GM23248 (cell line): ENCODE results near the gene P2RX5. TPM values are rescaled to one million over a fixed set of nuclear protein-coding genes. Genes with fewer than 3 reads are reported as not detected.

Experiments
- DNase-seq: peaks from one replicate; pipeline ENCODE4 v3.0.0-alpha.2; 2015
- H2AFZ ChIP-seq: fragments of 200-600 bp; sonication (generic); 2 replicates; pipeline ENCODE4 v1.6.1; 2016; ENCODE audit warnings: antibody characterized with exemption
- H3F3A ChIP-seq: fragments of 200-600 bp; sonication (generic); 2 replicates; pipeline ENCODE4 v1.6.1; 2016; ENCODE audit warnings: mild to moderate bottlenecking, antibody characterized with exemption, mixed run types; ENCODE audit not compliant: insufficient read depth
- H3K27ac ChIP-seq: fragments of 200-600 bp; sonication (generic); 2 replicates; pipeline ENCODE4 v1.5.1; 2016; ENCODE audit warnings: mild to moderate bottlenecking
- H3K27me3 ChIP-seq: fragments of 200-600 bp; sonication (generic); replicated peaks from 2 replicates; pipeline ENCODE4 v1.6.1; 2016; ENCODE audit warnings: mild to moderate bottlenecking; ENCODE audit not compliant: insufficient read depth
- H3K36me3 ChIP-seq: fragments of 200-600 bp; sonication (generic); 2 replicates; pipeline ENCODE4 v1.6.1; 2016; ENCODE audit warnings: low read depth, mild to moderate bottlenecking
- H3K4me1 ChIP-seq: fragments of 200-600 bp; sonication (generic); 2 replicates; pipeline ENCODE4 v1.6.1; 2016; ENCODE audit warnings: mild to moderate bottlenecking; ENCODE audit not compliant: insufficient read depth
- H3K4me2 ChIP-seq: fragments of 200-600 bp; sonication (generic); one replicate; pipeline ENCODE4 v1.6.1; 2016; ENCODE audit warnings: mild to moderate bottlenecking; ENCODE audit not compliant: unreplicated experiment
- H3K4me3 ChIP-seq: fragments of 200-600 bp; sonication (generic); 2 replicates; pipeline ENCODE4 v1.5.1; 2016; ENCODE audit warnings: mild to moderate bottlenecking
- H3K79me2 ChIP-seq: fragments of 200-600 bp; sonication (generic); 2 replicates; pipeline ENCODE4 v1.6.1; 2016; ENCODE audit warnings: mild to moderate bottlenecking; ENCODE audit not compliant: insufficient read depth
- H3K9ac ChIP-seq: fragments of 200-600 bp; sonication (generic); 2 replicates; pipeline ENCODE4 v1.6.1; 2016; ENCODE audit warnings: mild to moderate bottlenecking
- H3K9me2 ChIP-seq: fragments of 200-600 bp; sonication (generic); 2 replicates; pipeline ENCODE4 v1.6.1; 2016; ENCODE audit warnings: mixed run types, mild to moderate bottlenecking, moderate library complexity; ENCODE audit not compliant: insufficient read depth
- H3K9me3 ChIP-seq: fragments of 200-600 bp; sonication (generic); one replicate; pipeline ENCODE4 v1.6.1; 2017; ENCODE audit warnings: low read depth
- H4K20me1 ChIP-seq: fragments of 200-600 bp; sonication (generic); 2 replicates; pipeline ENCODE4 v1.6.0; 2016; ENCODE audit not compliant: insufficient read depth
- EZH2 ChIP-seq: fragments of 200-600 bp; sonication (generic); IDR thresholded peaks from 2 replicates; pipeline ENCODE4 v1.6.1; 2018; ENCODE audit warnings: antibody characterized with exemption, mild to moderate bottlenecking; ENCODE audit not compliant: insufficient read depth, poor library complexity, severe bottlenecking
- EZH2phosphoT487 ChIP-seq: fragments of 200-600 bp; sonication (generic); IDR thresholded peaks from 2 replicates; pipeline ENCODE4 v1.6.1; 2018; ENCODE audit warnings: antibody characterized with exemption, moderate library complexity, mild to moderate bottlenecking, low read depth; ENCODE audit not compliant: insufficient read depth
- WGBS, 2 experiments: methylation state at CpG; one replicate each; pipeline ENCODE4 v1.1.6; 2015 to 2017; ENCODE audit warnings: low lambda C conversion rate in 2 of 2, low coverage in 1 of 2; ENCODE audit errors: missing lambda C conversion rate in 2 of 2; 5-methylcytosine and 5-hydroxymethylcytosine counted together
- in situ Hi-C: fragments of 300-500 bp; cut with MboI; formaldehyde crosslinking; loops from 2 replicates; pipeline ENCODE4 v1.15.0; 2020
- polyA plus RNA-seq: library from polyadenylated mRNA; unstranded; fragments of >200 nt; fragmentation: Nextera tagmentation; extraction: Ambion mirVana; gene quantifications from 2 replicates; pipeline ENCODE4 v1.2.1, GENCODE V29; 2016
- total RNA-seq: library from RNA; depleted of rRNA; stranded (reverse); fragments of >200 nt; shearing (Covaris generic); gene quantifications from 2 replicates; pipeline ENCODE4 v1.2.3, GENCODE V29; 2014

The P2RX5 gene
- total and polyA plus RNA-seq, 2 experiments from 2014 or later, result 2.5 to 2.6 TPM

- Histone ChIP-seq H3K4me2 (no peak overlapping the region), H4K20me1 (no peaks in the 10 kb centered on the region), H2AFZ (no peak overlapping the region), H3K9me3 (no peaks in the 10 kb centered on the region), H3K4me3 (no peak overlapping the region), H3K27me3 (peaks cover 12% of the 10 kb centered on the region; the same call in 1 of the 2 replicates), H3K79me2 (no peaks in the 10 kb centered on the region), H3K27ac (no peak overlapping the region), H3K9ac (no peak overlapping the region), H3F3A (no peaks in the 10 kb centered on the region), H3K9me2 (no peaks in the 10 kb centered on the region), H3K4me1 (no peaks in the 10 kb centered on the region; the same call in 1 of the 2 replicates), H3K36me3 (no peaks in the 10 kb centered on the region)
- in situ Hi-C loops, result no loop called here
- no peak for DNase-seq
- WGBS, 2 experiments, result 42 to 54% methylated on average over 13 to 20 of the region's 20 CpGs
- TF ChIP-seq EZH2 (no peak), EZH2phosphoT487 (no peak)
These were observed 16.3 kb downstream of the P2RX5 start for GRCh38 chr17:3679531-3680126.

DNA sequence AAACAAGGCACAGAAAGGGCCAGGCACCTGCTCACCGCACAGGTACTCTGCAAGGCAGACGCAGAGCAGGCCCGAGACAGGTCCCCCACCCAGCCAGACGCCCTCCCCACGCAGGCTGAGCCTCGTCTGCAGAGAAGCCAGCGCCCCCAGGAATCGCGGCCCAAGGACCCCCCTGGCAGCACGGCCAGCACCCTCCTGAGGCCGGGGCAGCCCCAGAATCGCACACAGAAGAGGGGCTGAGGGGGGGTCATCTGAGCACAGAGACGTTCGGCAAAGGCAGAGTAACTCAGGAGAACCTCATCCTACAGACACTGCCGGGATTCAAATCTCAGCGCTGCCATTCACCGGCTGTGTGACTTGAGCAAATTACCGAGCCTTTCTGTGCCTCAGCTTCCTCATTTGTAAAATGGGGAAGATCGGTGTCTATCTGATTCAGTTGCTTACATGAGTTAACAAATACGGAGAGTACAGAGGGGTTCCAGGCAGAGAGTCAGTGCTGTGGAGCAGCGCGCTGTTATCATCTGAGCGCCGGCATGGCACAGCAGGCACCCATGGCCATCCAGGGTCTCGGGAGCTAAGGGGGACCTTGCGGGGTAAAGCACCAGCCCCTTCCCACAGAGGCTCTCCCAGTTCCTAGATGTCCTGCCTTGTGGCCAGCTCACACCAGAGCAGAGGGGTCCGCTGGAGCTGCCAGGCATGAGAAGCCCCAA is 17.0 kb downstream of the P2RX5 start:
- WGBS, 2 experiments, result 72 to 73% methylated on average over 26 to 27 of the region's 27 CpGs
- Histone ChIP-seq H3K27me3 (peaks cover 7% of the 10 kb centered on the region; the same call in 1 of the 2 replicates), H3K4me1 (no peaks in the 10 kb centered on the region; the same call in 1 of the 2 replicates), H3K36me3 (no peaks in the 10 kb centered on the region), H3K9me3 (no peaks in the 10 kb centered on the region), H4K20me1 (no peaks in the 10 kb centered on the region), H3K4me2 (no peak overlapping the region), H3K4me3 (no peak overlapping the region), H3K79me2 (no peaks in the 10 kb centered on the region), H3K27ac (no peak overlapping the region), H3K9ac (no peak overlapping the region), H3F3A (no peaks in the 10 kb centered on the region), H3K9me2 (no peaks in the 10 kb centered on the region), H2AFZ (no peak overlapping the region)
- TF ChIP-seq EZH2, result no peak
- TF ChIP-seq EZH2phosphoT487, result no peak
- in situ Hi-C loops, result no loop called here
- DNase-seq, result no peak

DNA sequence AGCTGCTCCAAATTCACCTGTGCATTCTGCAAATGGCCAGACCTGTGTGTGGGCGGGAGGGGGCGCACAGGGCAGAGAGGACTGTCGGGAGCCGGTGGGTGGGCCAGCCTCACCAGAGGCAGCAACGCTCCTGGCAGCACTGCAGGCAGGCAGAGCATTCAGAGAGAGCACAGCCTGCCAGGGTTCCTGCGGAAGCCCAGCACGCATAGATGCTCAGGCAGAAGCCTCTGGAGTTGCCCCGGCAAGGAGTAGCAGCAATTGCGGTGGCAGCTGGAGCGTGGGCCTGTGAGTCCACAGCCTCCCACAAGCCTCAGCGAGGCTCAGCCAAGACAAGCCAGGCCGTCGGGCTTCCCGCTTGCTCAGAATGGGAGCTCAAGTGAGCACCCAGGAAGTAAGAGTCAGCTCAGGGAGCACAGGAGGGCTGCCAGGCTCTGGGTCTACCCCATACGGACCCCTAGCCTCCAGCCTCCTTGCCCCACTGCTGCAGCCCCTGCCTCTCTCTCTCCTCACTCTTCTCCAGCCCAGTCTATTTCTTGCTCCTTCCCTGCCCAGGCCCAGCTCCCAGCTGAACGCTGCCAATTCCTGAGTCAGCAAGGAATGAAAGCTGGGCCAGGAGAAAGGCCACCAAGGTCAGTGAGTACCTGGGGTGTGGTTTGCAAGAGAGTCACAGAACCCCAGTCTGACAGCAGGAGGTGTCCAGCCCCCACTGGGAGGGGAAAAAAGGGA is 17.7 kb downstream of the P2RX5 start:
- Histone ChIP-seq H3K4me3 (no peak overlapping the region), H3K9me3 (no peaks in the 10 kb centered on the region), H3K27ac (no peak overlapping the region), H3K27me3 (peaks cover 6% of the 10 kb centered on the region; the same call in 1 of the 2 replicates), H3K36me3 (no peaks in the 10 kb centered on the region), H3K79me2 (no peaks in the 10 kb centered on the region), H3K9me2 (no peaks in the 10 kb centered on the region), H3K9ac (no peak overlapping the region), H3F3A (no peaks in the 10 kb centered on the region), H3K4me2 (no peak overlapping the region), H4K20me1 (no peaks in the 10 kb centered on the region), H2AFZ (0 out of 2 replicates have a peak overlapping the region, but pooled peaks have one; percentile 29), H3K4me1 (no peaks in the 10 kb centered on the region; the same call in 1 of the 2 replicates)
- DNase-seq, result peak; percentile 59
- in situ Hi-C loops, result no loop called here
- WGBS, 2 experiments, result 31 to 37% methylated on average over 16 of the region's 16 CpGs
- no peak for TF ChIP-seq EZH2phosphoT487
- no peak for TF ChIP-seq EZH2

GRCh38 chr17:3675886-3676285 is 20.1 kb downstream of the P2RX5 start:
- no peak for TF ChIP-seq EZH2phosphoT487
- no peak for TF ChIP-seq EZH2
- Histone ChIP-seq H3K4me2 (no peak overlapping the region), H3K9me3 (no peaks in the 10 kb centered on the region), H3K9ac (no peak overlapping the region), H3K36me3 (no peaks in the 10 kb centered on the region), H3K79me2 (peaks cover 4% of the 10 kb centered on the region; the same call in 1 of the 2 replicates), H3K27ac (no peak overlapping the region), H3F3A (no peaks in the 10 kb centered on the region), H4K20me1 (no peaks in the 10 kb centered on the region), H3K4me3 (no peak overlapping the region), H2AFZ (no peak overlapping the region), H3K9me2 (no peaks in the 10 kb centered on the region), H3K27me3 (no peaks in the 10 kb centered on the region), H3K4me1 (no peaks in the 10 kb centered on the region; the same call in 1 of the 2 replicates)
- WGBS, 2 experiments, result 68 to 74% methylated on average over 11 of the region's 11 CpGs
- in situ Hi-C loops, result no loop called here
- DNase-seq, result no peak
